ENCODE data around the gene DUT.

- TF ChIP-seq CTCF (IDR thresholded peaks at IDR 0.05; ENCODE audit: insufficient read depth, low read length) (no peak), POLR2AphosphoS5 (IDR thresholded peaks at IDR 0.05; ENCODE audit: low read depth) (no peak), SPI1 (IDR thresholded peaks at IDR 0.05; ENCODE audit: borderline replicate concordance, low read depth) (no peak), REST (IDR thresholded peaks at IDR 0.05; ENCODE audit: insufficient replicate concordance, low read depth) (no peak), GABPA (IDR thresholded peaks at IDR 0.05; ENCODE audit: low read depth) (no peak)
Observed at GRCh38 chr15:48367483-48367882, 36.3 kb downstream of the DUT start.
